Right forelimb (tissue), 1 donor: ENCODE data around the gene STRA6.
"Not testable (repeated sequence)": the region's sequence is repeated elsewhere in the genome, so short reads cannot be mapped to it uniquely, and the experiment has no call there.

Experiments used
- DNase-seq: peaks from one replicate; pipeline ENCODE4 v3.0.0-alpha.2; 2018

Gene STRA6

DNA sequence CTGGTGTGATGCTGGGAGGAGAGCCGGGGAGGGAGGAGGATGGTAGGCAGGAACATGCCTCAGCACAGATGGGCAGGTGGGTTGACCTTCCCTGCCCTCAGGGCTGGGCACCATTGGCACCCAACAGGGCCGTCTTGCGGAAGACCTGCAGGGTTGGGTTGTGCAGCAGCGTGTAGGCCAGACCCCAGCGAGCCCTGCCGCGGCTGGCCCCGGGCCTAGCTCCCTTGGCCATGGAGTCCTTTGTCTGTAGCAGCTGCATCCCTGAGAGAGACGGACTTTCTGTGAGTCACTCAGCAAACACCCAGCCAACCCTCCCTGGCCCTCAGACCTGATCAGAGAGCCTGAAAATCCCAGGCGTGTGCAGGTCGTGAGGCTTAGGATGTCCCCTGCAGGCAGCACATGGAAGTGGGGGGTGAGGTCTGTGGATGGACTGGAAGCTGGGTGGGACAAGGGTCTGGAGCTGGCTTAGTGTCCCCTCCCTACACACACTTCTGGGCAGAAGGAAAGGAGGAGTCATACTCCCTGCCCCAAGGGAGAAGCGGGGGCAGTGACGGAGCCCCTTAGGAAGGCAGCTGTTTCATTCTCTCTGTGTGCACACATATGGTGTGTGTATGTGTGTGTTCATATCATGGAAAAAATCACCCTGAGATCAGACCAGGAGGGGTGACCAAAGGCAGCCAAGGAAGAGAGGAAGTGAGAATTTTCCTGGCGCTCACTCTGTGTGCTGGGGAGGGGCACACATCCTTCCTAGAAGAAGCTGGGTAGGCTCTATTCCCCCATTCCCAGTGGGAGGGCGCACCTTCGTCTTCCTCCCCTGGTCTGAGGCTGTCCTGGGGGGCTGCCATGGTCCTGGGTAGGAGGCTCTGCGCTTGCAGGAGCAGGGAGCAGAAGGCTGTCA is 22.4 kb downstream of the STRA6 start:
- peak; percentile 72 for DNase-seq

DNA sequence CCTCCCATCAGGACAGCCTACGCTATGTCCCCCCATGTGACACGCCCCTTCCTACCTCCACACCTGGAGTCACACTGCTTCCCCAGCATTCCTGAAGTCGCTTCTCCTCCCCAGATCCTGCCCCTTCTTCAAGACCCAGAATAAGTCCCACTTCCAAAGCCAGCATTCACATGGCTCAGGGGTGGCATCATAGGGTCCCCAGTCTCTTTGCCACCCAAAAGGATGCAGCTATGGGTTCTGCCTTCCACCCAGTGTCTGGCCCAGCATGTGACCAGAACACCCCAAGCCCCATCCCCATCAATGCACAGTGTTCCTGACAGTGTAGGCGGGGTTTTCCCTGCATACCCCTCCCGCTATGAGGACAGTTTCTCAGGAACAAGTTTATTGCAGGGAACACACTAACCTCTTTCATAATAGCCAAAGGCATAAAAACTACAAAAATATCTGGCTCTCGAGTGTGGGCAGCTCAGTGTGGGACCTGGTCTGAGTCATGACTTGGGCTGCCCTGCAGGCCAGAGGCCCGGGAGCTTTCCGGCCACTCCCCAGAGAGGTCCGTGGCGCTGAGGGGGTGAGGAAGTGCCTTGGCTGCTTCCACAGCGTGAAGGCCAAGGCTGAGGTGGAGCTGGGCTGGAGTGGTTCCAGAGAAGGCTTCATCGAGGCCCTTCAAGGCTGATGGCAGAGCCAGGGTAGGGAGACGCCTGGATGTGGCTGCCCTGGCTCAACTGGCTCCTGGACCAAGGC is 23.3 kb downstream of the STRA6 start:
- peak; percentile 84 for DNase-seq

- peak; percentile 37 for DNase-seq
Measured at GRCh38 chr15:74178326-74179100, 24.1 kb downstream of the STRA6 start.

GRCh38 chr15:74176262-74177214 is 26.0 kb downstream of the STRA6 start:
- DNase-seq, result peak; percentile 38

GRCh38 chr15:74175271-74176191 is 27.1 kb downstream of the STRA6 start:
- peak; percentile 10 for DNase-seq

DNA sequence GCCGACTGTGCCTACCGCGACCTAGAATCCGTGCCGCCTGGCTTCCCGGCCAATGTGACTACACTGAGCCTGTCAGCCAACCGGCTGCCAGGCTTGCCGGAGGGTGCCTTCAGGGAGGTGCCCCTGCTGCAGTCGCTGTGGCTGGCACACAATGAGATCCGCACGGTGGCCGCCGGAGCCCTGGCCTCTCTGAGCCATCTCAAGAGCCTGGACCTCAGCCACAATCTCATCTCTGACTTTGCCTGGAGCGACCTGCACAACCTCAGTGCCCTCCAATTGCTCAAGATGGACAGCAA is 27.7 kb downstream of the STRA6 start:
- no peak for DNase-seq

- DNase-seq, result peak; percentile 93
Measured at GRCh38 chr15:74174219-74174957, 28.2 kb downstream of the STRA6 start.

- DNase-seq, result peak; percentile 83
Measured at GRCh38 chr15:74173380-74174218, 29.0 kb downstream of the STRA6 start, which contains the start of gene ISLR. ISLR (plus strand) TSS chr15:74173710; CDS start chr15:74174859, 1,149 bp downstream.

GRCh38 chr15:74172701-74173379 is 29.7 kb downstream of the STRA6 start:
- peak; percentile 79 for DNase-seq

DNA sequence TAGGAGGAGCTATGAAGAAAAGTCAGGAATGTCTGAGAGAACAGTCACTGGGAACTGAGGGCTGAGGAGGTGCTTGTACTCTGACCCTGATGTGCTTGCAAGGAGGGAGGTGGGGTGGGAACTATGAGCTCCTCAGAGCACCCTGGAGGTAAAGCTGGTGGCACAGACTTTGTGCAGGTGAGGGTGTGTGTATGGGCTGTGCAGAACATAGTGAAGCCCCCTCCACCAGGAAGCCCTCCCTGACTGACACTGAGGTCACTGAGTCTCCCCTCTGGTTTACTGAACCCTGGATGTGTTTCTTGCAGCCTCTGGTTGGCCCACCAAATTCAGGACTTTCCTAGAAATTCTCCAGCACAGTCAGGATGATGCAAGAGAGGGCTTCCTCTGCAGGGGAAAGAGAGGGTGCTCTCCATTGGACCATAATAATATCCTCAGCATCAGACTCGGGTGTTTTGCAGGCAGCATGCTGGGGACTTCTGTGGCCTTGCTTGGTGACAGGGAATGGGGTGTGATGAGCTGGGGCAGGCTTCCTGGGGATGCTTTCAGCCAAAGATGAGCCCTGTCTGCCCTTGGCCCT is 30.5 kb downstream of the STRA6 start:
- DNase-seq, result no peak

GRCh38 chr15:74170875-74171578 is 31.6 kb downstream of the STRA6 start:
- DNase-seq, result no peak

DNA sequence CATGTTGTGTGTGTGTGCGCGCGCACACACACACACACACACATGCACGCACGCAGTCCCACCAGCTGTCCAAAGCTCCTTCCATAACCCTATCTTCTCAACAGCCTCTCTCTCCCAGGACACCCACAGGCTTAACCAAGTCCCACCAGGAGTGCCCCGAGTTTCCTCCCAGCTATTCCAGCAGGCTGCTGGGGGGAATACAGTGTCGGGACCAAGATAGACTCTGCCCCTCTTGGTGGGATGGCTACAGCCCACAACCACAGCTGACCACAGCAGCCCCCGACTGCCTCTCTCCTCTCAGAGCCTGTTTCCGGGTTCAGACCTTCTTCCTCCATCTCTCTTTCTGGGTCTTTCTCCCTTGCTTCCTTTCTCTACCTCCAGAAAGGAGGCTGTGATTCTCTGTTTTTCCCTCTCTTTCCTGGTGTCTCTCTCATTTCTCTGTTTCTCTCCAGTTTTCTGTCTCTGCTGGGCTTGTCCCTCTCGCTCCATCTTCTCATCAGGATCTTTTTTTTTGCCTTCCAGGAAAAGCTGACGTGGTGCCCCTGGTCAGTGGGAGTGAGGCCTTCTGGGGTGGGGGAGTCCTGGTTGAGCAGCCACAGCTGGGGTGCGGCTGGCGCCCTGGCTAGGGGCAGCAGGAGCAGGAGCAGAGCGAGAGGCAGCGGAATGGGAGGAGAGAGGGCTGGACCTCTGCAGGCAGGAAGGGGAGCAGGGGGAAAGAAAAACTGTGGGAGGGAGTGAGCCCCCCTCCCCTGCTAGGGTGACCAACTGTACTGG is 32.3 kb downstream of the STRA6 start:
- no peak for DNase-seq

DNA sequence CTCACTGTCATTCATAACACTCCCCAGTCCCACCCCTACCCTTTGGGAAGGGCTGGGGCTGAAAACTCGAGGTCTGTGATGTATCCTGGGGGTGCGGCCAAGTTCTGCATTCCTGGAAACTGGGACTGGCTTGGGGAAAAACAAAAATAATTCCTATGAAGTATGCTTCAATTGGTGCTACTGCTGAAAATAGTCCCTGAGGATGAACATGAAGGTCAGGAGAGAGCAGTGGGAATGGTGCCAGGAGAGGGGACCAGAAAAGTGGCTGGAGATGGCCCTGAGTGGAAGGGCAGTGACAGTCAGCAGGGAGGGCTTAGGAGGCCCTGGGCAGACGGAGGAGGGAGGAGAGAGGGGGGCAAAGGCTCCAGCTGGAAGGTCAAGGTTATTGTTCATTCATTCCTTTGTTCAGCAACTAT is 33.9 kb downstream of the STRA6 start:
- DNase-seq, result no peak

- no peak for DNase-seq
Measured at GRCh38 chr15:74167891-74168331, 34.7 kb downstream of the STRA6 start.

GRCh38 chr15:74165461-74165860 is 37.1 kb downstream of the STRA6 start:
- no peak for DNase-seq

DNA sequence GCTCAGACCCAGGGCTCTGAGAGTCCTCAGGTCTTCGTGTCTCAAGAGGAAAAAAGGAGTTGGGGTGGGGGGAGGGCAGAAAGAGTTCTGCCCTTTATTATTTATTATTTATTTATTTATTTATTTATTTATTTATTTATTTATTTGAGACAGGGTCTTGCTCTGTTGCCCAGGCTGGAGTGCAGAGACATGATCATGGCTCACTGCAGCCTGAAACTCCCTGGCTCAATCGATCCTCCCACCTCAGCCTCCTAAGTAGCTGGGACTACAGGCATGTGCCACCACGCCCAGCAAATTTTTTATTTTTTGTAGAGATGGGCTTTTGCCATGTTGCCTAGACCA is 40.4 kb downstream of the STRA6 start:
- DNase-seq, result not testable (repeated sequence)

GRCh38 chr15:74160390-74160789 is 42.2 kb downstream of the STRA6 start:
- DNase-seq, result not testable (repeated sequence)
